ENCODE measurements around the gene BIRC3.

DNA sequence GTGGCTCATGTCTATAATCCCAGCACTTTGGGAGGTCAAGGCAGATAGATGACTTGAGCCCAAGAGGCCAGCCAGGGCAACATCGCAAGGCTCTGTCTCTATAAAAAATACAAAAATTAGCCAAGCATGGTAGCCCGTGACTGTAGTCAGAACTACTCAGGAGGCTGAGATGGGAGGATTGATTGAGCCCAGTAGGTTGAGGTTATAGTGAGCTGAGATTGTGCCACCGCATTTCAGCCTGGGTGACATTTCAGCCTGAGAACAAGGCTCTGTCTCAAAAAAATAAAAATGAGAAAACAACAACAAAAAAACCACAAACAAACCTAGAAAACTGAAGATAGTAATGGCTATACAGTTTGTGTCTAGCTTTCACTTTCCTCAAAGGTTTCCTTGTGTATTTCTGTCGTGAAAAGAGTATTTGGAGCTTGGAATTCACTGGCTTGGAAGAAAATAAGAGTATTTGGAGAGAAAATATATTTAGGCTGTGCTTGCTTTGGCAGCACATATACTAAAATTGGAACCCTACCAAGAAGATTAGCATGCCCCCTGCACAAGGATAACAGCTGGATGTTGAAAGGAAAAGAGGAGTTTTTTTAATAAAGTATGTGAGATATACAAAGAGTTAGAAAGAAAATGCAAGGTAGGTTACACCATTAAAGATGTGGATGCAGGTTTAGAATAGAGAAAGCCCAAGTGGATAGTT, 3.9 kb upstream of the BIRC3 start:
- TF ChIP-seq, protein P1, sequence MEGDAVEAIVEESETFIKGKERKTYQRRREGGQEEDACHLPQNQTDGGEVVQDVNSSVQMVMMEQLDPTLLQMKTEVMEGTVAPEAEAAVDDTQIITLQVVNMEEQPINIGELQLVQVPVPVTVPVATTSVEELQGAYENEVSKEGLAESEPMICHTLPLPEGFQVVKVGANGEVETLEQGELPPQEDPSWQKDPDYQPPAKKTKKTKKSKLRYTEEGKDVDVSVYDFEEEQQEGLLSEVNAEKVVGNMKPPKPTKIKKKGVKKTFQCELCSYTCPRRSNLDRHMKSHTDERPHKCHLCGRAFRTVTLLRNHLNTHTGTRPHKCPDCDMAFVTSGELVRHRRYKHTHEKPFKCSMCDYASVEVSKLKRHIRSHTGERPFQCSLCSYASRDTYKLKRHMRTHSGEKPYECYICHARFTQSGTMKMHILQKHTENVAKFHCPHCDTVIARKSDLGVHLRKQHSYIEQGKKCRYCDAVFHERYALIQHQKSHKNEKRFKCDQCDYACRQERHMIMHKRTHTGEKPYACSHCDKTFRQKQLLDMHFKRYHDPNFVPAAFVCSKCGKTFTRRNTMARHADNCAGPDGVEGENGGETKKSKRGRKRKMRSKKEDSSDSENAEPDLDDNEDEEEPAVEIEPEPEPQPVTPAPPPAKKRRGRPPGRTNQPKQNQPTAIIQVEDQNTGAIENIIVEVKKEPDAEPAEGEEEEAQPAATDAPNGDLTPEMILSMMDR (IDR thresholded peaks at IDR 0.05) = no peak
- no peak for TF ChIP-seq POLR2AphosphoS5 (IDR thresholded peaks at IDR 0.05)

All from sigmoid colon (tissue), 4 donors.